Heart left ventricle (tissue), 13 donors: ENCODE data around the gene SUPT5H.

Source experiments
- CTCF ChIP-seq, 12 donors: fragments of 200-600 bp; sonication (generic) in 4 of 12; IDR thresholded peaks; one replicate each; pipeline versions ENCODE4 v1.5.0 to v1.8.0; 2018 to 2022; ENCODE audit warnings: antibody characterized with exemption in 12 of 12, mild to moderate bottlenecking in 5 of 12
- POLR2A ChIP-seq, 2 donors: fragments of 450-650 bp; IDR thresholded peaks; one replicate each; pipeline ENCODE4 v1.6.1; 2017; ENCODE audit warnings: antibody characterized with exemption in 2 of 2, mild to moderate bottlenecking in 2 of 2, moderate library complexity in 2 of 2
- donor health status: ischemic (EF 13 %, LVEDD 7.1; RV severe dilation, severe dysfunction).
- donor health status: DM: no; HTN: yes; CAD: no.
- donor health status: DM: no; HTN: no; CAD: no.
- donor health status: ischemic (EF 25% LVEDD 6.9; RV normal size, moderate dysfunction).
- donor health status: ischemic (EF 25% LVEDD 5.7; RV mildly dilated, moderate dysfunction).
- donor health status: ischemic (EF 35%, LVEDD 5.7; RV mildly dilated, moderate dysfunction).
- donor health status: nonischemic (EF 11% LVEDD 7.7; RV severe dilation, severe dysfunction).
- donor health status: DM: yes; HTN: yes; CAD: no.
- donor health status: PGD.
- donor health status: ischemic (EF 29% LVEDD 5.4; RV normal size, mild dysfunction).
- donor health status: nonischemic (EF 23%, LVEDD 6.1; RV moderate dilation, normal function).

GRCh38 chr19:39520541-39521484 lies 75.4 kb downstream of the SUPT5H start:
- TF ChIP-seq CTCF (IDR thresholded peaks at IDR 0.05): no peak
- no peak for TF ChIP-seq POLR2A (IDR thresholded peaks at IDR 0.05)
